ENCODE results near the gene RIBC2.

Gene RIBC2

DNA sequence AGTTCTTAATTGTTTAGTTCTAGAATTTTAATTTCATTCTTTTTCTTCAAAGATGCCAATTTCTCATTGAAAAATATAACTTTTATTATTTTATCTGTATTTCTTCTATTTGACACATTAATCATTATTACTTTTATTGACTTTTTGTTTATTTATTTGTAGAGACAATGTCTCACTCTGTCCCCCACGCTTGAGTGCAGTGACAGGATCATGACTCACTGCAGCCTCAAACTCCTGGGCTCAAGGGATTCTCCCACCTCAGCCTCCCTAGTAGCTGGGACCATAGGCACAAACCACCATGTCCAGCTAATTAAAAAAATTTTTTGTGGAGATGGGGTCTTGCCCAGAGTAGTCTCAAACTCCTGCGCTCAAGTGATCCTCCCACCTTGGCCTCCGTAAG lies 58.9 kb downstream of the RIBC2 start:
- no peak for DNase-seq (ENCODE audit: low read depth in 3 of 3)

DNA sequence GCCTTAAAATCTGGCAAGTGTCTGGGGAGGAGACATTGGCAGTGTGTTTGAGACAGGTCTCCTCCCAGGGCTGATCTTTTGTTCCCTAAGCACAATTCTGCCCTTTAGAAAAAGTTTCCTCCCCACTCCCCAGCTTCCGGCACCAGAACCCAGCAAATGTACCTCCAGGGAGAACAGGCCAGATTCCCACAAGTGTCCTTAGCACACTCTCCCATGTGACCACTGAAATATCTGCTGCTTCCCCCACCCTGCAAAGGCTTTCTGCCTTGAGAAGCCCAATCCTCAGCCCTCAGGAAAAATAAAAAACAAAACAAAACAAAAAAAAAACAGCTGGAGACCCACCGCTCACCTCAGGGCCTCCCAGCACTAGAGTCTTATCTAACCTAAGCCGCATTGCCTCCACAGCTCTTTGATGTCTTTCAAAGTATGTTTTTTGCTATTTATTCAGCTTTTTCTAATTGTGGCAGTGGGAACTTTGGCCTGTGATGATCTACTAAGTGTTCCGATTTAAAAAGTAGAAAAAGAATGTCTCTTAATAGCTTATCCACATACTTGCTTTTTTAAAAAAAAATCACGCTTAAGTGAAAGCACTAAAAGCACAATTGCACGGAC lies 60.2 kb downstream of the RIBC2 start:
- DNase-seq (ENCODE audit: low read depth in 3 of 3) = no peak

DNA sequence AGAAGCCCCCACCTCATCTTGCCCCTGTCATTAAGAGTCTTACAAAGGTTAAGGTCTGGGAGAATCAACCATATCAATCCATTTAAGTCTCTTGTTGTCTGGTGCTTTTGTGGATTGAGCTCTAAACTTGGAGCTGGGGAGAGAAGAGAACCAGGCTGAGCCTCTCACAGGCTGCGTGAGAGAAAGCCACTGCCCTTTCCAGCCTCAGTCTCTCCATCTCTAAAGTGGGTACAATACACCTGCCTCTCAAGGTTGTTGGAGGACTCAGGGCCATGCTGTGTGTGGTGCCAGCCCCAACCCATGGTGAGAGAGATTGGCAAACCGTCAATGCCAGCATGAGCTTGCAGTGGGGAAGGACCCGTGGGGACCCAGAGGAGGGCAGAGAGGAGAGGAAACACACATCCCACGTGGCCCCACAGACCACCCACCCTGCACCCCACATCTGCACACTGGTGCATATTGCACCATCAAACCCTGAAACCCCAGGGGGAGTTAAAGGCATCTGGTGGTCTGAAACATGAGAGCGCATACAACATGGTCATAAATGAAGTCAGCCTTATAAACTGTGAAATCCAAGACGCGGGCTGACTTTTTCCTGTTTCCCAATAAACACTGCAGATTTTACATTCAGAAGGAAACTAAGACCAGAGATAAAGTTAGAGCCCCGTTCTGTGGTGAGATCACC lies 61.7 kb downstream of the RIBC2 start:
- no peak for DNase-seq (ENCODE audit: low read depth in 3 of 3)

DNA sequence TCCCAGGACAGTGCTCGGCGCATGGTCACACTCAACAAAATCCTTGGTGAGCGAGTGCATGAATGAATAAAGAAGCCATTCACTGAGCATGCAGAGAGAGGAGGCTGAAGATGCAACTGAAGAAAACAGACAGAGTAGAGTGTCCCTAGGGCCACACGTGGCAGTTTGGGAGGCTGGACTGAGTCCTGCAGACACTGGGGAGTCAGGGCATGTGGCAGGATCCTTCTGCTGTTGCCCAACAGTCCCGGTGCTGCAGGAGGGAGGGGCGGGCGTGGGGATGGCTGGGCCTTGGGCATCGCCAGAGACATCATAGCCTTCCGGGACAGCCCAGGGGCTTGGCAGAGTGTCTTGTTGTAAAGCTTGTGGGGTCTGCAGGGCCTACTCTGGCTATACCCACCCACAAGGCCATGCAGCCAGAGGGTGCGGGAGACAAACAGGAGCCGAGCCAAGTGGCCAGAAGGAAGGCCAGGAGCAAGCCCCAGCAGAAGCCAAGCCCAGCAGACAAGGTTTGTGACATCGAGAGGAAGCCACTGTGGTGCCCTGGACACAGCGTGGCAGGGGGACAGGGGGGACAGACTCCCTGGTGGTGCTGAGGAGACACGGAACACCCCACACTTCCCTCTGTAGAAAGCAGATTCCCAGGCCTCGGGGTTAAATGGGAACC lies 62.5 kb downstream of the RIBC2 start:
- no peak for DNase-seq (ENCODE audit: low read depth in 3 of 3)

DNA sequence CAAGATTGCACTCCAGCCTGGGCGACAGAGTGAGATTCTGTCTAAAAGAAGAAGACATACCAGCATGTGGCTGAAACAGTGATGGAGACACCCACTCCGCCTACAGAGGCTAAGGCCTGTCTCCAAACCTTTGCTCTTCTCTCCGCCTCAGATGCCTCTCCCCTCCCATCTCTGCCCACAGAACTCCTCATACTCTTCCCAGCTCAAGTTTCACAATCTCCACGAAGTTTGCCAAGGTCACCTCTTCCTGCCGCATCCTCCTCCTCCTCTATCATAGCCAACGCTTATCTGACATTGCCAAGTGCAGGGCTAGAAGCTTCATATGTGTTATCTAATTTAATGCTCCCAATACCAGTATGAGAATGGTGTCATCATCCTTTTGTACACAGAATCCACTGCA lies 63.3 kb downstream of the RIBC2 start:
- no peak for DNase-seq (ENCODE audit: low read depth in 3 of 3)

DNA sequence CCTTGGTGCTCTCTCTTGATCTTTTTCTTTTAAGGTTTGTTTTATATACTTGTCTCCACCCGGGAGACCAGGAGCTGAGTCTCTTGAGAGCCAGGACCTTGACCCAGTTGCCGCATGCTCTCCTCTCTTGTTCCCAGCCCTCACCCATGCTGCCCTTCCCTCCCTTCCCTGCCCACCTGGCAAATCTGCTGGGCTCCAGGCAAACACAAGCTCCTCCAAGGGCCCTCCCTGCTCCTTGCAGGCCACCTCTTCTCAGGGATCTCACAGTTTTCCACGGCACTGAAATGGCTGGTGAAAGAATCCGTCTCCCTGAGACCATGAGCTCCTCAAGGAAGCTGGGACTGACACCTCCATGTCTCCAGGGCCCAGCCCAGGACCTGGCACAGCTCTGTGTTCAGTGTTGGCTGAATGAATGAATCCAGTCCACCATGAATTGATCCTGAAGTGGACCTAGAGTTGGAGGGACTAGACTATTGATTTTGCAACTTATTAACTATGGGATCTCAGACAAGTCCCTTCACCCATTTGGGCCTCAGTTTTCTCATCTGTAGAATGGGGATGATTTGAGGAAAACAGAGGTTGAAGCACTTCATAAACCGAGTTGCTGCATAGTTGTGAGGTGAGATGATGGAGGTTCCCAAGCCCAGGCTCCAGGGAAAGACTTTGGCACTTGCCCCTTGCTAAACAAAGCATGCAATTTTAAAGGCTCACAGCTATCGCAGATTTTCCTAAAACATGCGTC lies 64.0 kb downstream of the RIBC2 start:
- no peak for DNase-seq (ENCODE audit: low read depth in 3 of 3)

DNA sequence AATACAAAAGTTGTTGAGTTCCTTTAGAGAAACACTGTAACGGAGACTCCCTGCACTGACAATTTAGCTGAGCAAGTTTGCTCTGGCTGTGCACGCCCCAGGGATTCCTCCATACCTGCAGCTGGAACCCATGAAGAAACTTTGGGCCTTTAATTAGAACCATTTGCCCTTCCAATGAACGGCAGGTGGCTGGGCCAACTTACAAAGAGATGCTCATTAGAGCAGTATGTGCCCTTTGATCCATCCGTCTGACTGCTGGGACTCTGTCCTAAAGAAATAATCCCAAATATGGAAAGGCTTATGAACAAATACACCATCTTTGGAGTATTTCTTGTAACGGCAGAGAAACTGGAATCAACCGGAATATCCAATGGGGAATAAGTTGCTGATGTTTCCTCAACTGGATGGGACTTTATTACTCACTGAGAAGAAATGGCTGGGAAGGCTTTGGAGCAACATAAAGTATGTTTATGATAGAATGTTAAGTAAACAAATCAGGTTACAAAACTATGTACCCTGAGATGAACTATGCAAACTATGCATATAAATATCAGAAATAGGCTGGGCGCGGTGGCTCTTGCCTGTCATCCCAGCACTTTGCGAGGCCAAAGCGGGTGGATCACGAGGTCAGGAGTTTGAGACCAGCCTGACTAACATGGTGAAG lies 64.7 kb downstream of the RIBC2 start:
- DNase-seq (ENCODE audit: low read depth in 3 of 3) = no peak

DNA sequence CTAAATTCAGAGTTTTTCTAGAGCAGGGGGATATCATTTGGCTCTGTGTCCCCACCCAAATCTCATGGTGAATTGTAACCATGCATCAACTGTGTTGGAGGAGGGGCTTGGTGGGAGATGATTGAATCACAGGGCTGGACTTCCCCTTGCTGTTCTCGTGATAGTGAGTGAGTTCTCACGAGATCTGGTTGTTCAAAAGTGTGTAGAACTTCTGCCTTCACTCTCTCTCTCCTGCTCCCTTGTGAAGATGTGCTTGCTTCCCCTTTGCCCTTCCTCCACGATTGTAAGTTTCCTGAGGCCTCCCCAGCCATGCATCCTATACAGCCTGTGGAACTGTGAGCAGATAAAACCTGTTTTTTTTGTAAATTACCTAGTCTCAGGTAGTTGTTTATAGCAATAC lies 67.2 kb downstream of the RIBC2 start:
- no peak for DNase-seq (ENCODE audit: low read depth in 3 of 3)

DNA sequence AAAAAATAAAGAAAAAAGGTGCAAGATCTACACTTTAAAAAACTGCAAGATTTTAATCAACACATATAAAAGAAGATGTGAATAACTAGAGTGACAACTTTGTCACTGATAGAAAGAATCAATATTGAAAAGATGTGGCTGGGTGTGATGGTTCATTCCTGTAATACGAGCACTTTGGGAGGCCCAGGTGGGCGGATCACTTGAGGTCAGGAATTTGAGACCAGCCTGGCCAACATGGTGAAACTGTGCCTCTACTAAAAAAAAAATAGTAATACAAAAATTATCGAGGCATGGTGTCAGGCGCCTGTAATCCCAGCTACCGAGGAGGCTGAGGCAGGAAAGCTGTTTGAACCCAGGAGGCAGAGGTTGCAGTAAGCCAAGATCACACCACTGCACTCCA lies 68.2 kb downstream of the RIBC2 start:
- DNase-seq (ENCODE audit: low read depth in 3 of 3) = no peak
